Measurements from ENCODE around the gene REPIN1. TPM values are rescaled to one million over a fixed set of nuclear protein-coding genes. Genes with fewer than 3 reads are reported as not detected.

The REPIN1 gene
- total RNA-seq, 1 experiment from 2014 or later = 106 TPM

- RAD21 ChIA-PET (ENCODE audit: low non-redundant PET in 1 of 2, low total read pairs in 2 of 2, uncharacterized antibody in 2 of 2, unreplicated experiment in 2 of 2) = no interaction called here
- CTCF ChIA-PET = no interaction called here
- BruUV-seq (replicated peaks) = no TSS peak
- no peaks in the 10 kb centered on the region for H3K9me3 ChIP-seq (ENCODE audit: control insufficient read depth in 1 of 2, insufficient read depth in 1 of 2, low read depth in 1 of 2, low read length in 2 of 2)
- H3K27me3 ChIP-seq (ENCODE audit: insufficient read depth, low read length) = no peaks in the 10 kb centered on the region
- peaks cover 11 to 16% of the 10 kb centered on the region in 2 experiments; a peak in 3 of 4 replicates for H3K36me3 ChIP-seq (ENCODE audit: control insufficient read depth in 1 of 2, insufficient read depth in 2 of 2, low read length in 2 of 2)
- H3K79me2 ChIP-seq (ENCODE audit: insufficient read depth, low read length) = peaks cover 44% of the 10 kb centered on the region
- no peak overlapping the region for H3K4me3 ChIP-seq (replicated peaks in 1 of 2; ENCODE audit: low read depth in 1 of 2, low read length in 2 of 2)
- no peaks in the 10 kb centered on the region for H3K9me2 ChIP-seq (ENCODE audit: insufficient read depth)
- no peak overlapping the region; the same call in 1 of the 2 replicates for H3K27ac ChIP-seq (ENCODE audit: low read depth, low read length)
- DNase-seq (ENCODE audit: low read depth, low spot score) (no peak), ATAC-seq (no peak)
- H3K4me1 ChIP-seq (ENCODE audit: control insufficient read depth in 1 of 2, insufficient read depth in 2 of 2, low read length in 2 of 2) = peaks cover 13 to 24% of the 10 kb centered on the region in 2 experiments
- intact Hi-C loops (cut with micrococcal nuclease) = no loop called here
- POLR2A ChIA-PET = no interaction called here
- no peak overlapping the region for H3K4me2 ChIP-seq (ENCODE audit: low read length)
- H4K20me1 ChIP-seq (ENCODE audit: insufficient read depth) = no peaks in the 10 kb centered on the region
- no peak overlapping the region for H2AFZ ChIP-seq (ENCODE audit: low read depth, low read length, poor library complexity, severe bottlenecking)
- no peak overlapping the region for H3K9ac ChIP-seq (ENCODE audit: low read length)
- TF ChIP-seq CEBPB (IDR thresholded peaks at IDR 0.05; ENCODE audit: low read depth) (no peak), FOSL1 (IDR thresholded peaks at IDR 0.05; ENCODE audit: low read depth) (no peak), SP1 (IDR thresholded peaks at IDR 0.05; ENCODE audit: low read depth) (no peak), RAD21 (IDR thresholded peaks at IDR 0.05; ENCODE audit: low read depth) (no peak), EGR1 (IDR thresholded peaks at IDR 0.05; ENCODE audit: low read depth) (no peak), ZBTB33 (IDR thresholded peaks at IDR 0.05; ENCODE audit: extremely low read depth, insufficient replicate concordance, low read length) (no peak), EZH2phosphoT487 (IDR thresholded peaks at IDR 0.05; ENCODE audit: borderline replicate concordance) (no peak), ZFX (IDR thresholded peaks at IDR 0.05) (no peak), SIN3A (IDR thresholded peaks at IDR 0.05; ENCODE audit: low read depth) (no peak), JUND (IDR thresholded peaks at IDR 0.05) (no peak), CBX3 (IDR thresholded peaks at IDR 0.05; ENCODE audit: low read depth) (no peak), EZH2 (IDR thresholded peaks at IDR 0.05) (no peak), POLR2AphosphoS5 (IDR thresholded peaks at IDR 0.05; ENCODE audit: low read depth, low read length) (no peak; the same call in 1 of the 2 replicates), REST (IDR thresholded peaks at IDR 0.05; ENCODE audit: low read depth) (no peak), YY1 (IDR thresholded peaks at IDR 0.05; ENCODE audit: extremely low read depth, insufficient replicate concordance, low read depth, low read length) (no peak), ELF1 (IDR thresholded peaks at IDR 0.05; ENCODE audit: borderline replicate concordance, low read depth) (no peak), SRF (IDR thresholded peaks at IDR 0.05; ENCODE audit: low read depth) (no peak), POLR2A (IDR thresholded peaks at IDR 0.05; ENCODE audit: borderline replicate concordance, extremely low read depth, insufficient read depth, insufficient read length) (no peak)
- TF ChIP-seq, protein P1, sequence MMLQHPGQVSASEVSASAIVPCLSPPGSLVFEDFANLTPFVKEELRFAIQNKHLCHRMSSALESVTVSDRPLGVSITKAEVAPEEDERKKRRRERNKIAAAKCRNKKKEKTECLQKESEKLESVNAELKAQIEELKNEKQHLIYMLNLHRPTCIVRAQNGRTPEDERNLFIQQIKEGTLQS (IDR thresholded peaks at IDR 0.05) = no peak
- TF ChIP-seq, protein P2, sequence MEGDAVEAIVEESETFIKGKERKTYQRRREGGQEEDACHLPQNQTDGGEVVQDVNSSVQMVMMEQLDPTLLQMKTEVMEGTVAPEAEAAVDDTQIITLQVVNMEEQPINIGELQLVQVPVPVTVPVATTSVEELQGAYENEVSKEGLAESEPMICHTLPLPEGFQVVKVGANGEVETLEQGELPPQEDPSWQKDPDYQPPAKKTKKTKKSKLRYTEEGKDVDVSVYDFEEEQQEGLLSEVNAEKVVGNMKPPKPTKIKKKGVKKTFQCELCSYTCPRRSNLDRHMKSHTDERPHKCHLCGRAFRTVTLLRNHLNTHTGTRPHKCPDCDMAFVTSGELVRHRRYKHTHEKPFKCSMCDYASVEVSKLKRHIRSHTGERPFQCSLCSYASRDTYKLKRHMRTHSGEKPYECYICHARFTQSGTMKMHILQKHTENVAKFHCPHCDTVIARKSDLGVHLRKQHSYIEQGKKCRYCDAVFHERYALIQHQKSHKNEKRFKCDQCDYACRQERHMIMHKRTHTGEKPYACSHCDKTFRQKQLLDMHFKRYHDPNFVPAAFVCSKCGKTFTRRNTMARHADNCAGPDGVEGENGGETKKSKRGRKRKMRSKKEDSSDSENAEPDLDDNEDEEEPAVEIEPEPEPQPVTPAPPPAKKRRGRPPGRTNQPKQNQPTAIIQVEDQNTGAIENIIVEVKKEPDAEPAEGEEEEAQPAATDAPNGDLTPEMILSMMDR (IDR thresholded peaks at IDR 0.05 in 2 of 3, conservative IDR thresholded peaks at IDR 0.05 in 1 of 3; ENCODE audit: borderline replicate concordance in 1 of 3, insufficient read depth in 1 of 3, low read depth in 2 of 3, low read length in 2 of 3) = no peak
These were observed 2.7 kb downstream of the REPIN1 start for GRCh38 chr7:150371131-150371995.
